IMR-90 (cell line): ENCODE measurements around the gene TCERG1L. TPM values are rescaled to one million over a fixed set of nuclear protein-coding genes. Genes with fewer than 3 reads are reported as not detected.

Experiments
- ATAC-seq: fragments of 200-7000 bp; cut with Tn5 transposase; 2 replicates; pipeline ENCODE4 v1.9.1; 2020; ENCODE audit warnings: low read depth, mild to moderate bottlenecking, moderate library complexity
- BruUV-seq: library from RNA; stranded (reverse); fragments of 400-500 nt; replicated peaks from 2 replicates; lab custom pipeline; 2021; lab: Mats Ljungman, UMichigan
- CTCF ChIA-PET: fragments of 300-600 bp; formaldehyde crosslinking; extraction: SDS; loops from one replicate; lab custom pipeline; 2021; ENCODE audit warnings: antibody characterized with exemption; lab: Yijun Ruan, JAX
- POLR2A ChIA-PET: fragments of 300-600 bp; sonication (Branson Sonifier 250); formaldehyde crosslinking; loops from one replicate; lab custom pipeline; 2022; ENCODE audit warnings: antibody characterized with exemption; ENCODE audit not compliant: unreplicated experiment; lab: Charles Lee
- DNase-seq: peaks from one replicate; pipeline ENCODE4 v3.0.0; 2013
- H2AFZ ChIP-seq: replicated peaks from 2 replicates; pipeline ENCODE3; 2013; ENCODE audit warnings: low read length, mild to moderate bottlenecking; ENCODE audit not compliant: poor library complexity
- H2AK5ac ChIP-seq: 2 replicates; pipeline ENCODE4 v1.6.1; 2013; ENCODE audit warnings: low read depth, low read length, inconsistent platforms
- H2AK9ac ChIP-seq: replicated peaks from 2 replicates; pipeline ENCODE3; 2013; ENCODE audit warnings: mild to moderate bottlenecking, low read depth, low read length, moderate library complexity; ENCODE audit not compliant: poor library complexity
- H2BK120ac ChIP-seq: 2 replicates; pipeline ENCODE4 v1.6.1; 2013; ENCODE audit warnings: low read depth, low read length, inconsistent platforms
- H2BK15ac ChIP-seq: 3 replicates; pipeline ENCODE4 v1.6.1; 2013; ENCODE audit warnings: low read depth, low read length, inconsistent platforms
- H2BK20ac ChIP-seq: 2 replicates; pipeline ENCODE4 v1.6.1; 2013; ENCODE audit warnings: low read depth, mild to moderate bottlenecking, inconsistent platforms, low read length, moderate library complexity
- H2BK5ac ChIP-seq: 2 replicates; pipeline ENCODE4 v1.6.1; 2013; ENCODE audit warnings: mild to moderate bottlenecking, low read depth, low read length, inconsistent platforms; ENCODE audit not compliant: poor library complexity, severe bottlenecking
- H3K14ac ChIP-seq: replicated peaks from 2 replicates; pipeline ENCODE4 v1.6.1; 2013; ENCODE audit warnings: low read depth, low read length, inconsistent platforms
- H3K18ac ChIP-seq: 2 replicates; pipeline ENCODE4 v1.6.1; 2013; ENCODE audit warnings: low read depth, low read length, control low read depth
- H3K23ac ChIP-seq: 2 replicates; pipeline ENCODE4 v1.6.1; 2013; ENCODE audit warnings: low read depth, low read length, inconsistent platforms
- H3K27ac ChIP-seq: 2 replicates; pipeline ENCODE4 v1.5.1; 2013; ENCODE audit warnings: mild to moderate bottlenecking, control low read depth, low read length; ENCODE audit not compliant: insufficient read depth
- H3K27me3 ChIP-seq: 2 replicates; pipeline ENCODE4 v1.6.1; 2013; ENCODE audit warnings: low read length; ENCODE audit not compliant: control insufficient read depth, insufficient read depth
- H3K36me3 ChIP-seq: 2 replicates; pipeline ENCODE4 v1.6.1; 2013; ENCODE audit warnings: low read length, mixed read lengths; ENCODE audit not compliant: control insufficient read depth, insufficient read depth
- H3K4ac ChIP-seq: 2 replicates; pipeline ENCODE4 v1.6.1; 2013; ENCODE audit warnings: low read depth, low read length, inconsistent platforms
- H3K4me1 ChIP-seq: 2 replicates; pipeline ENCODE4 v1.6.1; 2013; ENCODE audit warnings: low read length, mixed read lengths; ENCODE audit not compliant: control insufficient read depth, insufficient read depth
- H3K4me2 ChIP-seq: 2 replicates; pipeline ENCODE4 v1.6.1; 2013; ENCODE audit warnings: low read depth, mild to moderate bottlenecking, control low read depth, low read length, moderate library complexity
- H3K4me3 ChIP-seq: 2 replicates; pipeline ENCODE4 v1.5.1; 2013; ENCODE audit warnings: low read depth, mild to moderate bottlenecking, control low read depth, low read length, moderate library complexity; ENCODE audit not compliant: insufficient read depth
- H3K56ac ChIP-seq: 2 replicates; pipeline ENCODE4 v1.6.1; 2013; ENCODE audit warnings: low read length, inconsistent platforms; ENCODE audit not compliant: insufficient read depth; ENCODE audit errors: extremely low read depth
- H3K79me1 ChIP-seq, 2 experiments: 2 replicates each; pipeline ENCODE4 v1.6.1; 2013; ENCODE audit warnings: low read length in 2 of 2, inconsistent platforms in 1 of 2, low read depth in 1 of 2
- H3K9ac ChIP-seq: 2 replicates; pipeline ENCODE4 v1.6.1; 2013; ENCODE audit warnings: low read depth, low read length, control low read depth
- H3K9me1 ChIP-seq: 2 replicates; pipeline ENCODE4 v1.6.1; 2013; ENCODE audit warnings: low read length, inconsistent platforms; ENCODE audit not compliant: insufficient read depth
- H3K9me3 ChIP-seq: 2 replicates; pipeline ENCODE4 v1.6.1; 2013; ENCODE audit warnings: low read length; ENCODE audit not compliant: control insufficient read depth, insufficient read depth
- H4K20me1 ChIP-seq: 2 replicates; pipeline ENCODE4 v1.6.1; 2013; ENCODE audit warnings: low read length, inconsistent platforms; ENCODE audit not compliant: insufficient read depth
- H4K5ac ChIP-seq: 2 replicates; pipeline ENCODE4 v1.6.1; 2013; ENCODE audit warnings: mild to moderate bottlenecking, low read depth, low read length, control low read depth
- H4K8ac ChIP-seq, 2 experiments: 2 replicates each; pipeline ENCODE4 v1.6.1; 2013; ENCODE audit warnings: low read depth in 2 of 2, low read length in 2 of 2, control low read depth in 1 of 2, inconsistent platforms in 1 of 2
- H4K91ac ChIP-seq: 2 replicates; pipeline ENCODE4 v1.6.1; 2013; ENCODE audit warnings: low read depth, low read length, inconsistent platforms; ENCODE audit not compliant: insufficient read depth
- CEBPB ChIP-seq: IDR thresholded peaks from 2 replicates; pipeline ENCODE4 v1.6.1; 2012; ENCODE audit warnings: low read depth, low read length, improper control_type of control experiment
- NFE2L2 ChIP-seq: fragments of 150-350 bp; IDR thresholded peaks from 2 replicates; pipeline ENCODE4 v1.6.1; 2016; ENCODE audit warnings: low read depth, mild to moderate bottlenecking, low read length
- WGBS, 2 experiments: methylation state at CpG; one replicate each; pipeline versions ENCODE4 v1.1.5 to v1.1.7; 2013; ENCODE audit warnings: missing lambda C conversion rate in 2 of 2; ENCODE audit not compliant: insufficient read length in 1 of 2; ENCODE audit errors: extremely low coverage in 2 of 2; 5-methylcytosine and 5-hydroxymethylcytosine counted together
- dilution Hi-C: fragments of 300-500 bp; cut with HindIII; formaldehyde crosslinking; loops from one replicate; pipeline ENCODE4 v1.14.3; 2018; ENCODE audit warnings: low sequenced_read_pairs; ENCODE audit not compliant: unreplicated experiment
- in situ Hi-C: fragments of 300-500 bp; cut with MboI; formaldehyde crosslinking; loops from 3 replicates; pipeline ENCODE4 v1.14.3; 2019; ENCODE audit warnings: low sequenced_read_pairs, inconsistent platforms, mixed read lengths
- intact Hi-C: fragments of 100-400 bp; cut with micrococcal nuclease; formaldehyde crosslinking; loops from 2 replicates; pipeline ENCODE4 v1.10.0; 2022
- polyA plus RNA-seq, 3 experiments: library from polyadenylated mRNA; depleted of rRNA; stranded (reverse); fragments of >200 nt; gene quantifications; 2 replicates each; pipeline ENCODE4 v1.2.3, GENCODE V29; 2012; ENCODE audit warnings: low replicate concordance in 1 of 3
- total RNA-seq: library from RNA; depleted of rRNA; stranded (reverse); fragments of >200 nt; gene quantifications from 2 replicates; pipeline ENCODE4 v1.2.3, GENCODE V29; 2012

TCERG1L gene
- total and polyA plus RNA-seq, 2 of the 4 experiments (the other 2 are of a cell fraction) = not detected

DNA sequence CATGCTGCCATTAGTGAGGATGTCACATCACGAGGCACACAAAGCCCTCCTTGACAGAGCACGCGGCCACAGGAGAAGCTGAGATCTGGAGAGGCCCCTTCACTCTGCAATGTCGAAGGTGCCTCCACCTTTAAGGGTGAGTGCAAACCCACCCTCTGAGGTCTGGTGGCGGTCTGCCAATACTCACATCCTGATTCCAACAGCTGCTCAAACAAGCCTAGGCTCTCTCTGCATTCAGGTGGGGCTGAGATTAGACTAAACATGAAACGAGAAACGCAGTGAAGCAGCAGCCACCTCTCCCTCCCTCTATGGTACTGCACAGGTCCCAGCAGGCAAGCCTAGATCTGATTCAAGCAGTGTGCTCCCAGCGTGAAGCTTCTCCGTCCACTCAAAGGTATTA, 151.8 kb downstream of the TCERG1L start:
- Histone ChIP-seq H3K4me2 (no peak overlapping the region), H3K36me3 (no peaks in the 10 kb centered on the region), H4K5ac (no peak overlapping the region), H2BK20ac (no peak overlapping the region), H2AK9ac (no peak overlapping the region), H3K14ac (no peak overlapping the region), H2AK5ac (no peak overlapping the region), H3K4me1 (no peaks in the 10 kb centered on the region), H3K9ac (no peak overlapping the region), H4K91ac (no peak overlapping the region), H3K56ac (no peak overlapping the region), H3K4ac (no peak overlapping the region), H3K27ac (no peak overlapping the region), H3K18ac (no peak overlapping the region), H3K27me3 (no peaks in the 10 kb centered on the region), H3K4me3 (no peak overlapping the region), H3K23ac (no peak overlapping the region), H2BK15ac (no peak overlapping the region), H3K9me3 (peaks cover 47% of the 10 kb centered on the region), H3K79me1 (no peaks in the 10 kb centered on the region), H4K8ac (no peak overlapping the region), H4K20me1 (no peaks in the 10 kb centered on the region), H2BK120ac (no peak overlapping the region), H3K9me1 (no peaks in the 10 kb centered on the region), H2AFZ (no peak overlapping the region), H2BK5ac (no peak overlapping the region)
- 58% methylated on average over 3 of the region's 9 CpGs; no CpG with 5 or more reads in 1 of the 2 experiments for WGBS, 2 experiments
- in situ Hi-C loops = no loop called here
- dilution Hi-C loops = no loop called here
- BruUV-seq = no TSS peak
- ChIA-PET CTCF (no interaction called here), POLR2A (no interaction called here)
- intact Hi-C loops = no loop called here
- no peak for DNase-seq
- ATAC-seq = no peak
- TF ChIP-seq NFE2L2 (no peak), CEBPB (no peak)
